Retinal pigment epithelial cell (primary cell): Measurements from ENCODE around the gene HOXB6.

Source experiments
- DNase-seq: peaks from one replicate; pipeline ENCODE4 v3.0.0-alpha.2; 2010; ENCODE audit warnings: low read depth
- H3K4me3 ChIP-seq: 2 replicates; pipeline ENCODE4 v1.5.1; 2011; ENCODE audit warnings: mild to moderate bottlenecking, low read length, control low read depth, moderate library complexity
- CTCF ChIP-seq: conservative IDR thresholded peaks from 2 replicates; pipeline ENCODE4 v1.5.1; 2011; ENCODE audit warnings: low read depth, low read length, control low read depth, inconsistent platforms

Gene HOXB6

DNA sequence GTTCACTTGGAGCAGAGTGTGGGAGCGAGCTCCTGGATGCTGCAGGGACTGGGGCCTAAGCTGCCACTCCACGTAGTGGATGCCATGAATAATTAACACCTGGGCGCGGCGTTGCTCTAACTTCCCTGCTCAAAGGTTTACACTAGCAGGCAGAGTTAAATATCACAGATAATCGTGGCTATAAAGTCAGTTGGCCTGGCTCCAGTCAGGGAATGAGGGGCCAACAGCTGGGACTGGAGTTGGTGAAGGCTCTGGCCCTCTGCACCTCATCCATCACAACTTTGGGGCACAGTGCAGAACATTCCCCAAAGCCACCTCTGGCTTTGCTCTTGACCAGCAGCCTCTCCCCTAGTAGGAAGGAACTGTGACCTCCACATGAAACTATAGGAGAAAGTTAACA lies 37.6 kb downstream of the HOXB6 start:
- DNase-seq, result no peak
- no peak overlapping the region for H3K4me3 ChIP-seq
- no peak for TF ChIP-seq CTCF

DNA sequence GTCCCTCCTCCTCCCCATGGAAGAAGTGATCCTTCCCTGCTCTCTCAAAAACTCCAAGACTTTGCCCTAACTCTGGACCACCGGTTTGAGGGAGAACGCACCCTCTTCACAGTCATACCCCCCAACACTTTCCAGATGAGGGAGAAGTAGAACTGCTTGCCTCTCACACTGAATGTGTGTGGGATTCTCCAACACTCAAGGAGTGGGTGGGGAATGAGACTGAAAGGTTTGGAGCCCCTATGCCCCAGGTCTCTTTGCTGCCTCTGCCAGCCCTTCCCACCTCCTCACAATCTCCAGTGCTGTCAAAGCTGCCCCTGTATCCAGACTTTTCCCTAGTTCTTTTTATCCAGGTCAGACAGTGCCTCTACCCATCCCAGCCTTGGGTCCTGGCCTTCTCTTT lies 38.1 kb downstream of the HOXB6 start:
- DNase-seq, result no peak
- TF ChIP-seq CTCF, result no peak
- H3K4me3 ChIP-seq, result no peak overlapping the region

DNA sequence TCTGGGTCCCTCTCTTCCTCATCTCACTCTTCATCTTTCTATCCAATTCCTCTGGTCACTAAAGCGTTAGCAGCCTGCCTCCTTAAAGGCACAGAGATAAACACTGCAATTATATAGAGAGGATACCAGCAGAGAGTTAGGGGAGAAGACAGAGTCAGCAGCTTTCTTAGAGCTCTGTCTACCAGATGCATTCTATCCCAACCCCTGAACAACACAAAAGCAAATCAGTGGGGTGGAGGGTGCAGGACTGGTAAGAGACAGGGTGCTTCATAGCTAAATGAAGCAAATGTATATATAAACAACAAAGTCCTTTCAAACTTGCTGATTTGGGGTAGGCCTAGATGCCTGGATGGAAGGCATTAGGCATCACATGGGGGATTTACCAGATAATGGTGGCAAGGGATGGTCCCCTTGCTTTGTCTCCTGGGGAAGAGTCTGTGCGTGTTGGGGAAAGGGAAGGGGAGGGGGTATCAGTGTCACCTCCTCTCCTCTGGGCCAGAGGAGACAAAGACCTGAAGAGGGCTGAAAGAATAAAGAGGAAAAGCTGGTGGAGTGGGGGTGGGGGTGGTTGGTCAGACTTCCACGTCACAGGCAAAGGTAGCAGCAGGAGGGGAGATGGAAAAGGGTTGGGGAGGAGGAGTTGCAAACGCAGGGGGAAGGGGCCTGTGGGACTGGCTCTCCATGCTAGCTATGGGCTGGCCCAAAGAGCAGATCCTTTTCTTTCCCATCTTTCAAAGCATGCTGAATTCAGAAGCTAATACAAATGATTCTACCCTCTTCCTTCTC lies 38.7 kb downstream of the HOXB6 start:
- no peak for TF ChIP-seq CTCF
- H3K4me3 ChIP-seq, result no peak overlapping the region
- no peak for DNase-seq

DNA sequence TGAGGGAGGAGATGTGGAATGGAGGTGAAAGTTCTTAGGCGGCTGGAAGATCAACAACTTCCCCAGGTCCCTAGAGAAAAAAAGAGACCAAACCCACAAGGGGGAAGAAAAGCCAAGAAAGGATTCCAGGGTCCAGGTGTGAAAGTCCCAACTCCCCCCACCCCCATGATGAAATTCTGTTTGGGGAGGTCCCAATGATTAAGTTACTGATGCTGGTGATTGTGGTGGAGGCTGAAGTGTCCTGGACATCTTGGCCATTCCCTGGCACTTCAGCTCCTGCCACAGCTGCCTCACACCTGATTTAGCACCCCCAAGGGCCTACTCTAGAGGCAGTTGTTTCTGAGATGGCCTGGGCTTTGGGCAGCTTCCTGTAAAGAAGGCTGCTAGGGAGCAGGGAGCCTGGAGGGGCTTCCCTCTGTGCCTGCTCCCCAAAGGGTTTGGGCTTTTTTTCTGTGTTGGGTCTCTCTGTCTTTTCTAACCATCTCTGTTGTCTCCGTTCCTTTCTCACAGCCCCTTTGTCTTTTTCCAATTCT lies 39.7 kb downstream of the HOXB6 start:
- DNase-seq, result no peak
- no peak overlapping the region for H3K4me3 ChIP-seq
- no peak for TF ChIP-seq CTCF

DNA sequence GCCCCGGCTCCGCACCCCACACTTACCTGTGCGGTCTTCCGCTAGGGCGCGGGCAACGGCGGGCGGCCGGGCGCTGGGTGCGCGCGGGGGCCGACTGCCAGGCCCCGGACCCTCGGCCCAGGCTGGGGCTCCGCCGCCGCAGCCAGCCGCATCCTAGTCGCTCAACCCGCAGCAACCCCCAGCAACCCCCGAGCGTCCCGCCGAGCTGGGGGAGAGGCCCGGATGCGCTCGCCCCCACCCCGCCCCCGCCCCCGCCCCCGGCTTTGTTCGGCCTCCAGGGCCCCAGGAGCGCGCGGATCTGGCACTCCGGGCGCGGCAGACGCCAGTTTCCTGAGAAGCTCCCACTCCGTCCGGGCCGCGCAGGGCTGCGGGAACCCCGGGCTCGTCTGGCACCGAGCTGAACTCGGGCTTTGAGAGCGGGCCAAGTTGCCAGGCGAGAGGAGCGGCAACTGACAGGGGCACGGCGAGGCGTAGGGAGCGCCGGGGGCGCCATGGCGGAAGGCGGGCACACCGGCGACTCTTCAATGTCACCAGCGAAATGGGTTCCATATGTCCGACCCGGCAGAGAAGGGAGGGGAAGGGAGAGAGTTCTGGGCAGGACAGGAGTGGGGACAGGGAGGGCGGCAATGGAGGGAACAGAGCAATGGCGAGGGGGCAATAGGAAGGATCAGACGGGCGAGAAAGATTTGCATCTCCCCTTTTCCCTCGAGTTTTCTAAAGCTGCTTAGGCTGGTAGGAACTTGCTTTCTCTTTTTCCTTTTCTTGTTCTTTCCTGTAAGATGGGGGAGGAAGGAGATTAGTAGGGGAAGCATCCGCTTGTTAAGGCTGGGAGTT lies 40.4 kb downstream of the HOXB6 start:
- TF ChIP-seq CTCF, result no peak
- DNase-seq, result no peak
- no peak overlapping the region for H3K4me3 ChIP-seq

DNA sequence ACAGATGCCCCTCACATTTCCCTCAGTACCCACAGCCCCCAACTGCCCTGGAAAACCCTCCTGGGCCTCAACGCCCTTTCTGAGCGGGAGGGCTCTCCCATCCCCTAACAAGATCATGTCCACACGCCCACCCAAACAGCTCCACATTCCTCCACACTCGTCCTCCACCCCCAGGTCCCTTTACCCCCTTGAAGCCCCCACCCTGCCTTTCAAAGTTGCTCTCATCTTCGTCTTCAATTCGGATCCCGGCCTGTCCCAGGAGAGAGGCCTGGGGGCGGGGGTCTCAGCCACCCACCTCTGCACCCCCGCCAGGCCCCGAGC lies 41.0 kb downstream of the HOXB6 start:
- no peak for DNase-seq
- no peak overlapping the region for H3K4me3 ChIP-seq
- TF ChIP-seq CTCF, result no peak
